D341Med (cell line): Measurements from ENCODE around the gene MAPK11.

ENCODE experiments used
- DNase-seq: peaks from one replicate; pipeline ENCODE4 v3.0.0; 2012; ENCODE audit warnings: low spot score

The MAPK11 gene

GRCh38 chr22:50260434-50260800, 9.8 kb downstream of the MAPK11 start:
- no peak for DNase-seq

- DNase-seq: no peak
Measured at GRCh38 chr22:50259302-50259701, 10.9 kb downstream of the MAPK11 start.

DNA sequence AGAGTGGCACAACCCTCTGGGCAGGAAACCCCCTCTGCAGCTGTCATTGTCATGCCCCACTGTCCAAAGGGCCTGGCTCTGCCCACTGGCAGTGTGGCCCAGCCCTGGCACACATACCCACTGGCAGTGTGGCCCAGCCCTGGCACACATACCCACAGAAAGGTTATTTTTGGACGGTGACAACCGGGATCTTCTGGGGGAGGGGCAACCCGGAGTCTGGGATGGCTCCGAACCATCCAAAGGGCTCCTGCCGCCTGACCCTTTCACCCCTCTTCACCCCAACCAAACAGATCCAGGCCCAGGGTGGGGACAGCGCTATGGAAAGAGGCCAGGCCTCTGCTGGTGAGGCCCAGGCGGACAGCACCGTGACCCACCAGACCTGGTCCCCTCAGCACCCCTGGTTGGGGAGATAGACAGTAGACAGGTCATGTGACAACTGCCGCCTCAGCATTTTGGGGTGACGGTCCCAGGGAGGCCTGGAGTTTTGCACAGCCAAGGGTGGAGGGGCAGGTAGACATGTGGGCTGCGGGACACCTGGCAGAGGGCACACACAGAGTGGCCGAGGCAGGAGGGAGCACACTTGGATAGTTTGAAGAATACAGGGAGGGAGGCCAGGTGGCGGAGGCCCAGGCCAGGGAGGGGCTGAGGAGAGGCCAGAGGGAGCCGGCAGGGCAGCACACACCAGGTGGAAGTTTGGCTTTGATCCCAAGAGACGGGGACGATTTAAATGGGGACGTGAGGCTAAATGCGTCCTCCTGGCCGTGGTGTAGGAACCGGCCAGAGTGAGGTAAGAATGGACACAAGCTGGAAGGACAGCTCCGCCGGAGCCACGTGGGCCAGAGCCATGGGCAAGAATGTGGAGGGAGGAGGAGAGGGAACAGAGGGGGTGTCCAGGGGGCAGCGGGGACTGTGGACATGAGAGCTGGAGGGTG, 11.6 kb downstream of the MAPK11 start:
- no peak for DNase-seq

DNA sequence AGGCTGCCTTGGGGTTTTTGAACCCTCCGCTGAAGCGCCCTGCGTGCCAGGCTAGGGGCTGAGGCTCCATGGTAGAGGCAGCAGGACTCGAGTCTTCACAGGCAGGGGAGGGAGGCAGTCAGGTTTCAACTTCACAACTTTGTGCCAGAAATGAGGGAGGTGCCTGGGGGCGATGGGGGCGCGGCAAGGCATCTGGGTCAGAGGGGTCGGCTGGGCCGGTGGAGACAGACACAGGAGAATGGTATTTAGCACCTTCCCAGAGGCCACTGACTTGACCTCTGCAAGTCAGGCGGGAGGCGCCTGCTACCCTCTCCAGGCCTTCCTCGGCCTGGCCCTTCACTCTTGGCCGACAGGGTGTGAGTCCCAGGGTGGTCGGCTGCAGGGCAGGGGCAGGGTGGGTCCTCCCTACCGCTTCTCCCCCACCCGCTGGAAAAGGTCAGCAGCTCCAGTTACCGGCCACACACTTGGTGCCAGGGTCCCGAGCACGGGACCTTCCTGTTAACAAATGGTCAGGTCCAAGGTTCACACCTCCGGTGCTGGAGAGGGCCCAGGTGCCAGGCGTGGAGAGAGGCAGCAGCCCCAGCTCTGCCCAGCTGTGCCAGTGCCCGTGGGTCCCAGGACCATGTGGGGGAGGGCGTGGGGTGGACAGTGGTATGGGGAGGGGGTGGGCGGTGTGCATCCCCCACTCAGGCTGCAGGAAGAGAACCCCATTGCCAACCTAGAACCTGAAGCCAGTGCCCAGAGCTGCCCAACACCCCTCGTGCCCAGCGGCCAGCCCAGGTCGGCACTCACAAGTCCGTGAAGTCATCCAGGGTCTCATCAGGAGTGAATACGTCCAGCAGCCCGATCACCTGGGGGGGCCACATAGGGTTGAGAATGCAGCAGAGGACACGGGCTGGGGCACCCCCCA, 12.5 kb downstream of the MAPK11 start:
- DNase-seq: no peak

- no peak for DNase-seq
Measured at GRCh38 chr22:50257041-50257440, 13.1 kb downstream of the MAPK11 start.

DNA sequence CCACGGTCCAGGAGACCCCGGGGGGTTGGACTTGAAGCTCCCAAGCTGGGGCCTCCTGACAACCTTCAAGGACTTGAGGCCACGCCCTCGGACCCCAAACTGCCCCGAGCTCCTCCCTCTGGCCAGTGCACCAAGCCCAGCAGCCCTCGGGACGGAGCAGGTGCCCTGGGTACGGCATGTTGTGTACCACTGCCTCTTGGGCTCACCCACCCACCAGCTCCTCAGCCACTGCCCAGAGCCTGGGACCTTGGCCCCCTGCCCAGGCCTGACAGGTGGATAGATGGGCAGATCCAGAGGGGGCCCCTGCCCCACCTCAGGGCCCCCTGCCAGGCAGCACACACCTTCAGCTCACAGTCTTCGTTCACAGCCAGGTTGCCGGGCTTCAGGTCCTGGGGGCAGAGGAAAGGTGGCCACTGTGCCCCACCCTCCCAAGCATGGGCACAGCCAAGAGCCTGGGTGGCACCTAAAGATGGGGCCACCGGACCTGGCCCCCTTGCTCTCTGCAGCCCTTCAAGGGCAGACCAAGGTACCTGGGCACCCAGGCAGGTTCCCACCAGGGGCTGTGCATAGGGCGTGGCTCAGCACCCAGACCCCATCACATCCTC, 13.8 kb downstream of the MAPK11 start:
- DNase-seq: no peak

GRCh38 chr22:50255607-50256006, 14.6 kb downstream of the MAPK11 start:
- no peak for DNase-seq

GRCh38 chr22:50255099-50255498, 15.1 kb downstream of the MAPK11 start:
- no peak for DNase-seq

GRCh38 chr22:50253941-50254340, 16.2 kb downstream of the MAPK11 start:
- DNase-seq: no peak

DNA sequence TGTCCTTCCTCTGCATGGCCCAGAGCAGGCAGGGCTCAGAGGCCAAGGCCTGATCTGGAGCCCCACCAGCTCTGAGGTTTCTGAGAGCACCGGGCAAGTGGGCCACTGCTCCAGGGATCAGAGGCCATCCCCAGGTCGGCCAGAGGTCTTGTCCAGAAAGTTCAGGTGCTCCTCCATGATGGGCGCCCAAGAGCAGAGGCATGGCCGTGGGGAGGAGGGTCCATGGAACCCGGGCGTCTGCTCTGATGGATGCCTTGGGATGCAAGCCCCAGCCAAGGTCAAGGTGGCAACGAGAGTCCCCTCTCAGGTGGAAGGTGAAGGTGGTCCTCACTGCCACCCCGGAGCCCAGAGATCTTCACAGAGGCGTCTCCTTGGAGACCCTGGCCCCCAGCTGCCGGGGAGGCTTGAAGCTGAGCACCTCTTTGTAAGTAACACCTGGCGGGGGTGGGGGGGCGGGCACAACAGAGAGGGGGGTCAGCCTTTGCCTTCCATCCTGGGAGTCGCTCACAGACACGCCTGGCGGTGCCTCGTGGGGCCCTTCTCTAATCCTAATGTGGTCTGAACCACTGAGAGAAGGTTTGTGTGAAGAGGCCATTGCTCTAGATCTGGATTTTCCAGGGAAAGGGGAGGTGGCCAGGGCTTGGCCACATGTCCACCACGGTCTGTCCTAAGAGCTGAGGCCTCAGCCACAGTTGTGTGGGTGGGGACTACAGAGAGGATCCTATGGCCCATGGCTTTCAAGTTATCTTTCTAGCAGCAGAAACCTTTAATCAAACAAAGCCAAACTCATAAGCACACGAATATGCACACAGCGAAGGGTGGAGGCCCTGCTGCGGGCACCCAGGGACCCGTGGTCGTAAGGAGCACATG, 16.9 kb downstream of the MAPK11 start:
- DNase-seq: no peak

DNA sequence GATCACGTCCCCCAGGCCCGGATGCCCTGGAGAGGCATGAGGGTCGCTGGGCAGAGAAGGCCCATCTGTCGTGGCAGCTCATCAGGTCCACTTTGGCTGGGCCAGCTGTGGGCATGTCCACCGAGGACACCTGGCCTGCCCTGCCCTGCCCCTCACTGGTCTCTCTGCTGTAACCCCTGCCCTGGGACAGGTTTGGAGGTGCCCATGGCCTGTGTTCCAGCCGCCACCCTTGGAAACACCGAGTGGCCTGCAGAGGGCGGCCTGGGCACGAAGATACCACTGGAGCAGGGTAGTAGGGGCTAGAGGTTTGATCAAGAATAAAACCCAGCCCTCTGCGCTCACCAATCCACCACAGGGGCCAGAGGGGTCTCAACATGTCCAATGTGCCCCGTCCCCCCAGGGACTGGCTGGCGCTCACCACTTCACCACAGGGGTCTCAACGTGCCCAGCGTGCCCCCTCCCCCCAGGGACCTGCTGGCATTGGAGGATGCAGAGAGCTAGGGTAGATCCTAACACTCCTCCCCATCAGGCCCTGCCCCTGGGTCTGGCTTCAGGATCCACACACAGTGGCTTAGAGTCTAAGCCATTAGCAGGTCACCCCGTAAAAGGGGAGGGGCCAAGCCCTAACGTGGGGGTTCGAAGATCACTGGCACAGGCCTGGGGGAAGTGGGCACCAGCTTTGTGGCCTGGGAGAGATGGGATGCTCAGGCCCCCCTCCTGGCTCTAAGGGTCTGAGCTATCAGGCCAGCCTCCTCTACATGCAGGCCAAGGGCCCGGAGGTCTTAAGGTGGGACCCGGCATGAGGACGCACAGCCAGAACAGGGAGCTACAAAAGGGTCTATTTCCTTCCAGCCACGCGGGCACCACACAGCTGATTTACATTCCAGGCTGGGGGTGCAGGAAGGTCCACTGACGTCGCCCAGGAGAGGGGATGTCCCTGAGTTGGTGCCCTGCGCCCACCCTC, 17.8 kb downstream of the MAPK11 start:
- peak; percentile 84 for DNase-seq

- DNase-seq: no peak
Measured at GRCh38 chr22:50251477-50252081, 18.6 kb downstream of the MAPK11 start.

- peak; percentile 93 for DNase-seq
Measured at GRCh38 chr22:50250555-50251476, 19.4 kb downstream of the MAPK11 start, which contains the start of gene HDAC10. HDAC10 (minus strand) TSS chr22:50251265; CDS start chr22:50251032, 233 bp downstream.

DNA sequence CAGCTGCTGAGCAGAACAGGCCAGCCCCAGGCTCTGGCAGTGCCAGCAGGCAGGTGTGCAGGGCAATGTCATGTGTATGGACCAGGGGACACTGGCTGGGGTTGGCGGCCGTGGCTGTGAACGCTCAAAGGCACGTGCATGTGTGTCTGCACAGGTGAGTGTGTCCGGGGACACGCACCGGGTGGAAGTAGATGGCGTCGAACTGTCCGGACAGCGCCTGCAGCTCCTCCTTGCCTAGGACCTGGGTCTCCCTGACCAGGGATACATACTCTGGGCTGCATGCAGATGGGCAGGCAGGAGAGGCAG, 20.0 kb downstream of the MAPK11 start:
- no peak for DNase-seq

GRCh38 chr22:50249341-50250248, 20.6 kb downstream of the MAPK11 start:
- no peak for DNase-seq

- no peak for DNase-seq
Measured at GRCh38 chr22:50248196-50249081, 21.7 kb downstream of the MAPK11 start.

DNA sequence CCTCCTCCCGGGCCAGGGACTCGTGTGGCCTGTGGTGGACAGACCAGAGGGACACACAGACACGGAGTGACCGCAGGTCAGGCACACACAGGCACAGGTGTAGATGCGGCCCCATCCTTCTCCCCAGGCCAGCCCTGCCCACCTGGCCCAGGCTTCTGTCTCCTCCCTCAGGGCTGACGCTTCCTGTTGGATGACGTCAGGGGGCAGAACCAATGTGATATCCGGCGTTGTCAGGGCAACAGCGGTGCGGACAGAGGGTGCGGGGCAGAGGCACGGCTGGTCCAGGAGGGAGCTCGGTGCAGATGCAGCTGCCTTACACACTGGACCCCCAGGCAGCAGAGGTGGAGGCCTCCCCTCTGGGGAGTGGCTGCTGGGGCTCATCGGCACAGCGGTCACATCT, 22.4 kb downstream of the MAPK11 start:
- DNase-seq: no peak
